NCI-H1092 treated with DMSO at 0.1 percent for 48 hours (cell line): ENCODE results near the gene MIGA2.

Experiments
- DNase-seq: peaks from one replicate; lab custom pipeline; 2025; lab: John Stamatoyannopoulos, UW

The MIGA2 gene

DNA sequence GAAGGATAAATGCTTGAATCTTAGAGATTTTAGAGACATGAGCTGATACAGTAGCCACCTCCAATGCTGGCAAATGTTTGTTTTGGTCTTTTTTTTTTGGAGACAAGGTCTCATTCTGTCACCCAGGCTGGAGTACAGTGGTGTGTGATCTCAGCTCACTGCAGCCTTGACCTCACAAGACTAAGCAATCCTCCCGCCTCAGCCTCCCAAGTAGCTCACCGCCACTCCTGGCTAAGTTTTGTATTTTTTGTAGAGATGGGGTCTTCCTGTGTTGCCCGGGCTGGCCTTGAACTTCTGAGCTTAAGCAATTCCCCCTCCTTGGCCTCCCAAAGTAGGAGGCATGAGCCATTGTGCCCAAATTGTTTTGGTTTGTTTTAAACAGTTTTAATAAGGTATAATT lies 37.7 kb downstream of the MIGA2 start:
- no peak for DNase-seq

DNA sequence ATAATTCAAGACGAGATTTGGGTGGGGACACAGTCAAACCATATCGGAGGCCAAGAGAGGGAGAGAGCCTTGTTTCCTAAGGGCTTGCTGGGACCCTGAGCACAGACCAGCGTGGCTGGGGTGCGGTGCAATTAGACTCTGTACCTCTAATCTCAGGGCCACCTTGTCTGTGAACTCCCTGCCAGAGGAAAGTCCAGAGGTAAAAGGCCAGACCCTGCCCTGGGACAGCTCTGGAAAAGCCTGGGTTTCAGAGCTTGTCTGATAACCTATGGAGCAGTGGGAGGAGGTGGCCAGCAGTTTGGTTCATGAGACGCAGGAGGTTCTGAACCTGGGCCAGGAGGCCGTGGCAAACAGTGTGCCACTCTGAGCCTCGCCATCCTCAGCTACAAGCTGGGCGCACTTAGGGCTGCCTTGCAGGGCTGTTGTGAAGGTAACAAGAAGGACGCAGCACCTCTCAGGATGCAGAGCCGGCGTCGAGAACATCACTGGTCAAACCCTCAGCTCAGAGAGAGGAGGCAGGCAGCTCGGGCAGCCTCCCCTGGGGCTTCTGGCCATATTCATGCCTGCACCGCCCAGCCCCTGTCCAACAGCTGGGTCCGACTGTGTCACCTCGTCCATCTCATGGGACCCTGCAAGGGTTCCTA lies 39.7 kb downstream of the MIGA2 start:
- DNase-seq, result no peak

DNA sequence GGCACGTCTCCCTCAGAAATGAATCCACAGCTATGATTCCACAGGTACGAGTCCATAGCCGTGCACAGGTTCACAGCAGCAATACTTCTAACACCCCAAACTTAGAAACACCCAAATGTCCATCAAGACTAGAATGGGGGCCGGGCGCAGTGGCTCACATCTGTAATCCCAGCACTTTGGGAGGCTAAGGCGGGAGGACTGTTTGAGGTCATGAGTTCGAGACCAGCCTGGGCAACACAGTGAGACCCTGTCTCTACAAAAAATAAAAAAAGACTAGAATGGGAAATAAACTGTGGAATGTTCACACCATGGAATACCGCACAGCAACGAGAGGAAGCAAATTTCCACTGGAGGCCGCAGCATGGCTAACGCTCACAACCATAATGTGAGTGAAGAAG lies 40.2 kb downstream of the MIGA2 start:
- DNase-seq, result no peak

GRCh38 chr9:129077236-129077635 lies 40.8 kb downstream of the MIGA2 start:
- no peak for DNase-seq

- DNase-seq, result no peak
Measured at GRCh38 chr9:129078691-129079503, 42.5 kb downstream of the MIGA2 start.

DNA sequence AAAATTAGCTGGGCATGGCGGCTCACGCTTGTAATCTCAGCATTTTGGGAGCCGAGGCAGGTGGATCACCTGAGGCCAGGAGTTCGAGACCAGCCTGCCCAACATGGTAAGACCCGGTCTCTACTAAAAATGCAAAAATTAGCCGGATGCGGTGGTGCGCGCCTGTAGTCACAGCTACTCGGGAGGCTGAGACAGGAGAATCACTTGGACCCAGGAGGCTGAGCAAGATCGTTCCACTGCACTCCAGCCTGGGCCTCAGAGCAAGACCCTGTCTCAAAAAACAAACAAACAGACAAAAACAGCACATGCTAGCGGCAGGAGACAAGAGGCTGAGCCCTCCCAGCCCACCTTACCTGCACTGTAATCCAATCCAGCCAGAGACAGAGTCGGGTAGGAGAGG lies 43.4 kb downstream of the MIGA2 start:
- no peak for DNase-seq

GRCh38 chr9:129080298-129080600 lies 43.8 kb downstream of the MIGA2 start:
- DNase-seq, result no peak

GRCh38 chr9:129080601-129081387 lies 44.4 kb downstream of the MIGA2 start, which contains the start of gene DOLPP1:
TSS of gene DOLPP1 (plus strand) at chr9:129081111. CDS start at chr9:129081132, 21 bp downstream.
- peak; percentile 99 for DNase-seq

GRCh38 chr9:129081388-129081904 lies 45.0 kb downstream of the MIGA2 start:
- DNase-seq, result peak; percentile 42

DNA sequence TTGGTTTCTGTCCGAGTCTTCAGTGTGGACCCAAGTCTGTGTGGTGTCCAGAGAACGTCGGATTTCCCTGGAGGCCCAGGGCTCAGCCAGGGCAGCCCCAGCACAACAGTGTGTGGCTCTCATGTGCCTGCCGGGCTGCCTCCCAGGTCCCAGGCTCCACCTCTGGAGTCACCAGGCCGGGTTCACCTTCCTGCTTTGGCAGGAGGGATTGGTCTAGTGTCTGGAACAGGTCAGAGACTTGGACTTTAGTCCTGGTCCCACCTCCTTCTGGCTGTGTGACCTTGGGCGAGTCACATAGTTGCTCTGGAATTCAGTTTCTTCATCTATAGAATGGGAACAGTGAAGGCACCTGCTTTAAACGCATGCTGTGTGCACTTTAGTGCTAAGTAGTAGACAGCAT lies 47.7 kb downstream of the MIGA2 start:
- no peak for DNase-seq

GRCh38 chr9:129089246-129089645 lies 52.8 kb downstream of the MIGA2 start:
- no peak for DNase-seq

DNA sequence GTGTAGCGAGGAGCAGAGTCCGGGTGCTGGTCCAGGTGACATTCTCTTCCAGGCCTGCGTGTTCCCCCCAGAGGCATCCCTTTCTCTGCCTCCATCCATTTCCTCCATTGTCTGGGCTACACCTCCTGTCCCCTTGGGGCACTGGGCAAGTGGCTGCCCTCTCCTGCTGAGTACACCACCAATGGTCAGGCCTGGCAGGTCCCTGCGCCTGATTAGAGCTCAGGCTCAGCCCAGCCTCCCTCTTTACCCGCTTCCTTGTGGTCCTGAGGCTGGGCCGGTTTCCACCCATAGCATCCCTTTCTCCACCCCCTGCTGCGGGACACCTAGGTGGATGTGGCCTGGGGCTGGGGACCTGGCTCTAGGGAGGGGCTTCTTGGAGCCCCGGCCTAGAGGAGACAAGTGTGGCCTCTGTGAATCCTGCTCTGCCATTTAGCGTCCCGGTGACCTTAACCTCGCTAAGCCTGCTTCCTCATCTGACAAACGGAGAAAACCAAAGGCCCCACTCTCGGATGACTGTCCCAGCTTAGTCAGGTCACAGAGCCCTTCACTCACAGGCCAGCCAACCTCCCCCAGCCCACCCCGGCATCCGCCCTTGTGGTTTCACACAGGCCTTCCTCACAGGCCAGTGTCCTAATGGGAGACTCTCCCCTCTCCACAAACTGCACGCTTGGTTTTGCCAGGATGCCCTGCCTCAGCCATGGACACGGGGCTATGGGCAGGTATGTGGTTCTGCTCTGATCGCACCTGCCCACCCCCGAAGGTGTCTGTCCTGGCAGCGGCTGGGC lies 57.4 kb downstream of the MIGA2 start:
- DNase-seq, result no peak

GRCh38 chr9:129094387-129095169 lies 58.2 kb downstream of the MIGA2 start:
- DNase-seq, result no peak

- DNase-seq, result no peak
Measured at GRCh38 chr9:129095170-129095667, 58.8 kb downstream of the MIGA2 start.

- DNase-seq, result no peak
Measured at GRCh38 chr9:129095908-129096307, 59.5 kb downstream of the MIGA2 start.

GRCh38 chr9:129097671-129098306 lies 61.4 kb downstream of the MIGA2 start:
- no peak for DNase-seq

- DNase-seq, result no peak
Measured at GRCh38 chr9:129098328-129098727, 61.9 kb downstream of the MIGA2 start.

DNA sequence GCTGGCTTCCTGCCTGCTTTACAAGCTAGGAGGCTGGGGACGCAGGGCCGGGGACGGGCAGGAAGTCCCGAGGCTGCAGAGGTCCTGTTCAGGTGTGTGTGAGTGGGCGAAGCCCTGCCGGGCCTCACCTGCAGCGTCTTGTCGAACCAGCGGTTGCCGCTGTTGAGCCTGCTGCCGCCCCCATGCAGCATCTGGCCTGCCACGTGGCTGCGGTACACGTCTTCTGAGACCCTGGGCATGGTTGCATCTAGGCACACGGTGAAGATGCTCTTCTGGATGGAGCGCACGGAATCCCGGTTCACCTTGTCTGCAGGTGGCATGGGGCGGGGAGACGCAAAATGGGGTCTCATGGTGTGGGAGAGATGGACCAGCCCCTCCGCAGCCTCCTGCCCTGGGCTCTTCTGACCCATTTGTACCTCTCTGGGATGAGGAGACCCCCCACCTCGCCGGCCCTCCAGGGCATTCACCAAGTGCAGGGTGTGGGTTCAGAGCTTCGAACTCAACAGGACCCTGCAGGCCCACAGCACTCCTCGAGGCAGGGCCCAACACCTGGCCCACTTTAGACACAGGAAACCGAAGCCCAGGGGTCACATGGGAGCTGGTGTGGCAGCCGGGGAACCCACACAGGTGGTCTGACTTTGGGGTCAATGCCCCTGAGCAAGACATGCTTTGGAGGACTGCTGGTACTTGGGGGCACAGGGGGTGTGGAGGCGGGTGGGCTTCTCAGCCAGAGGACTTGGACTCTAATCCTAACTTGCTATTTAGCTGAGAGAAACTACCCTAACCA lies 64.2 kb downstream of the MIGA2 start:
- DNase-seq, result no peak

DNA sequence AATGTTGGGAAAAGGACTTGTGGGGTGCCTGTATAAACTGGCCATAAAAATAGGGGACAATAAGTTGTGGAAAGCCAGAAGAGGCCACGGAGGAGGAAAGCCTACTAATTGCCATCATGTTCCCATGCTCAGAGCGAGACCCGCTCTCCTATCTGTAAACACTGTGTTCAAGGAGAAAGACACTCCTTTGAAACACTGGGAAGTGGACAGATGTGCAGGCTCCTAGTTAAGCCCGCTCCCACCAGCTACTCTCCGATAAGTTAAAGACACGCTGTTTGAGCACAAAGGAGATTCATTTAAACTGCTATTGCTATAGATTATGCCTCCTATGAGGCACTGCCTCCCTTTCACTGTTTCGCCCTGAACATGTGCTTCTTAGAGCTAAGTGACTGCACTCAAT lies 64.9 kb downstream of the MIGA2 start:
- no peak for DNase-seq

DNA sequence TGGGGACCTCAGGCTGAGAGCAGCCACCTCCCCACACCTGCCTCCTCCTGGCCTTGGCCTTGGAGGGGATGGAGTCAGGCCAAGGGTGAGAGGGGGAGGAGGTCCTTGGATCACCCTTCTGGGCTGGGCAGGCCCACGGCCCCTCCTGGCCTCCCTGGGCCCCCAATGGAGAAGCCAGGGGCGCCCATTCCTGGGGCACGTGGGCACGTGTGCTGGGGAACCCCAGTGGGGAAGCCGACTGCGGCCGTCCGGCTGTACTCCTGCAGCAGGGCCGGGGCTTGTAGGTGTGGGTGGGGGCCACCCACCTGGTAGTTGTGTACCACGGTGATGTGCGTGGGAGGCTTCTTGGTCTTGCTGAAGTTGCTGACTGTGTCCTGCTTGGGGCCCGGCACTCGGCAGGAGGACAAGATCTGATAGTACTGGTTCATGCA lies 65.7 kb downstream of the MIGA2 start:
- no peak for DNase-seq
